Activated CD4-positive, alpha-beta T cell treated with anti-CD3 and anti-CD28 coated beads, Interleukin-2, amount 10 ng/mL, durations not matched to agents 7 days and 5 days (primary cell): ENCODE results near the gene HIVEP3. TPM values are rescaled to one million over a fixed set of nuclear protein-coding genes. Genes with fewer than 3 reads are reported as not detected.

ENCODE experiments used
- CTCF ChIA-PET: fragments of 350-600 bp; sonication (Branson Sonifier 250); formaldehyde crosslinking; loops from one replicate; lab custom pipeline; 2021; ENCODE audit warnings: antibody characterized with exemption; lab: Charles Lee
- POLR2A ChIA-PET: fragments of 350-600 bp; sonication (Branson Sonifier 250); formaldehyde crosslinking; loops from one replicate; lab custom pipeline; 2021; ENCODE audit warnings: antibody characterized with exemption; lab: Charles Lee
- DNase-seq: peaks from one replicate; pipeline ENCODE4 v3.0.0-alpha.2; 2020
- H3K27ac Mint-ChIP-seq: one replicate; pipeline ENCODE4 v1.8.0; 2021; ENCODE audit warnings: mild to moderate bottlenecking, moderate library complexity, mixed read lengths
- H3K27me3 Mint-ChIP-seq: one replicate; pipeline ENCODE4 v1.8.0; 2021; ENCODE audit warnings: mixed read lengths
- H3K36me3 Mint-ChIP-seq: one replicate; pipeline ENCODE4 v1.8.0; 2021; ENCODE audit warnings: low read depth, mixed read lengths
- H3K4me1 Mint-ChIP-seq: one replicate; pipeline ENCODE4 v1.8.0; 2021; ENCODE audit warnings: mixed read lengths
- H3K4me3 Mint-ChIP-seq: one replicate; pipeline ENCODE4 v1.8.0; 2021; ENCODE audit warnings: mild to moderate bottlenecking, moderate library complexity, mixed read lengths
- H3K9me3 Mint-ChIP-seq: one replicate; pipeline ENCODE4 v1.8.0; 2021; ENCODE audit warnings: mixed read lengths
- total RNA-seq, 2 experiments: library from RNA; stranded (reverse); gene quantifications; one replicate each; pipeline ENCODE4 v1.2.3, GENCODE V29; 2021

Gene HIVEP3
- total RNA-seq, 2 experiments from 2014 or later, result 18.4 to 21.5 TPM

DNA sequence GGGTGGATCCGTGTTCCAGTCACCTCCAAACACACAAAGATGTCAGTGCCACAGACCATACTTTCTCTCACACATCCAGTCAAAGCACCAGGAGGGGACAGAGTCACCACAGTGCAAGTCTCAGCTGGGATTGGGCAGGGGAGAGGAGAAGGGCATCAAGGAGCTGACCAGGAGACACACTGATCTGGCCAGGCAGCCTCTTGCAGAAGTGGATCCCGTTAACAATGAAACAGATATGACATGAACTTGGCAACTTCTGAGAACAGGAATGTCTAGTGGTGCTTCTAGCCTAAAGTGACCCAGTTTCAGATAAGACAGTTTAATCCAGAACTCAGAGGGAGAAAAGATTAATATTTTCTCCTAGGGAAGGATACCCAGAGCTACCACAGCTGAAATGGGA is 71.0 kb downstream of the HIVEP3 start:
- H3K9me3 Mint-ChIP-seq, result no peaks in the 10 kb centered on the region

DNA sequence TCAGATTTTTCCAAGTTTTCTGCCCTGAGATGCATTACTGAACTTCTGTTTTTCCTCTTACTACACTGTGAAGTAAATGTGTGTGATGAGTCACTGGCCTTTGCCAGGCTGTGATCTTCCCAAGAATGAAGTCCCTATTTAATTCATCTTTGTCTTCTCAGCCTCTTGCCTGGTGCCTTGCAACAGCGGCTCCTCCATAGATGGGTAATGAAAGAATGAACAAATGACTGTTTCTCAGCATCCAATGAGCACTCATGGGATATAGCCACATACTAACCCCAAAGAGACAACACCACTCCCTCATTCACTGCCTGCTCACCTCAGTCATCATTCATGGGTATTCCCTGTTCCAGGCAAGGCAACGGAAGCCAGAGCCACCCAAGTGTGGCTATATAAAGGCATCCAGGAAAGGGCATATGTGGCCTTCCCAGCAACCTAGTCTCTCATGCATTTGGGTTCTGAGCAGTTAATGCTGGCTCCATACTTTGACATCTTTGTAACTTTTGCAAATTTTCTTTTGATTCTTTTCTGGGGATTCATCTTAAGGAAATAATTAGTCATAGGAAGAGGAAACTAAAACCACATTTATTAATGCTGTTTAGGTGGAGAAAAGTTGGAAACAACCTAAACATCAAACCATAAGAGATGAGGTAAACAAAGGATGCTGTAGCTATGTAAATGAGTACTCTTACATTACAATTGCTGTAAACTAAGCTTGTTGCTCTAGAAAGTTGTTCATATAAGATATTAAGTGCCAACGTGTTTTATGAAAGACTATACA is 71.9 kb downstream of the HIVEP3 start:
- no peak for DNase-seq
- ChIA-PET CTCF (no interaction called here), POLR2A (no interaction called here)
- Mint-ChIP-seq H3K27ac (no peak overlapping the region), H3K9me3 (no peaks in the 10 kb centered on the region), H3K4me1 (peaks cover 25% of the 10 kb centered on the region), H3K36me3 (peaks cover 14% of the 10 kb centered on the region), H3K4me3 (no peak overlapping the region), H3K27me3 (no peaks in the 10 kb centered on the region)

More for the DNA sequence above, 71.0 kb downstream of the HIVEP3 start:
- H3K4me3 Mint-ChIP-seq, result no peak overlapping the region
- peaks cover 14% of the 10 kb centered on the region for H3K36me3 Mint-ChIP-seq
- no peak for DNase-seq
- peaks cover 25% of the 10 kb centered on the region for H3K4me1 Mint-ChIP-seq
- no peaks in the 10 kb centered on the region for H3K27me3 Mint-ChIP-seq
- POLR2A ChIA-PET, result no interaction called here
- CTCF ChIA-PET, result no interaction called here
- no peak overlapping the region for H3K27ac Mint-ChIP-seq

DNA sequence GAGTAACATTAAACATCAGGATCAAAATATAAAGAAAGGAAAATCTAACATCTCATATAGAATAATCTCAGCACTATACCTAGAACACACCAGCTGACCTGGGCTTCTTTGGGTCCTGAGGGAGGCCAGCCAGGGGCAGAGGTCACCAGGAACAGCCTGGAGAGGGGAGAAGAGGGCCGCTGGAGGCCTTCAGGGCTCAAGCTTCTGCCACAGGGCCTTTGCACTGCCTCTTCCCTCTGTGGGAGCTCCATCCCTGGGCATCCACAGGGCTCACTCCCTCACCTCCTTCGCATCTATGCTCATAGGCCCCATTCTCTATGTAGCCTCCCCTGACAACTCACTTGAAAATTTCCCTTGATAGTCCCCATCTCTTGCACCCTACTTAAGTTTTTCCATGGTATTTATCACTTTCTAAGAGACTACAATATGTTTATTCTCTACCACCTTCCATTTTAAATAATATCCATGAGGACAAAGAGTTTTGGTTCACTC is 73.9 kb downstream of the HIVEP3 start:
- no peaks in the 10 kb centered on the region for H3K27me3 Mint-ChIP-seq
- H3K27ac Mint-ChIP-seq, result no peak overlapping the region
- H3K4me3 Mint-ChIP-seq, result no peak overlapping the region
- DNase-seq, result no peak
- POLR2A ChIA-PET, result no interaction called here
- peaks cover 14% of the 10 kb centered on the region for H3K36me3 Mint-ChIP-seq
- no peaks in the 10 kb centered on the region for H3K9me3 Mint-ChIP-seq
- H3K4me1 Mint-ChIP-seq, result peaks cover 14% of the 10 kb centered on the region
- CTCF ChIA-PET, result no interaction called here

DNA sequence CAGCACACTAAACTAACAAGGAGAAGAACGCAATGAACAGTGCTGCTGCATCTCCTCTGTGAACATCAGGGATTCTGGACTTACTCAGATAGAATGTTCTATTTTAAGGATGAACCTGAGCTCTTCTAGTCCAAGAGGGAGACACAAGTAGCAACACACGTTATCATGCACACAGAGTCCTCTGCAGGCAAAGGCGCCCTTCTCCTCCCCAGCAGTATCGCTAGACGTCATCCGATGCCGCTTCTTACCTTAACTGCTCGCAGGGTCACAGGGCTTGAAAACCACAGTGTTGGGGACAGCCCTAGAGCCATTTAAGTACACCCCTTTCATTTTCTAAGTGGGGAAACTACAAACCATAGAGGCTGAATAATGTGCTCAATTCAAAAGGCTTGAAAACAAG is 74.5 kb downstream of the HIVEP3 start:
- H3K9me3 Mint-ChIP-seq, result no peaks in the 10 kb centered on the region
- H3K27me3 Mint-ChIP-seq, result no peaks in the 10 kb centered on the region
- DNase-seq, result no peak
- peaks cover 12% of the 10 kb centered on the region for H3K4me1 Mint-ChIP-seq
- no peak overlapping the region for H3K4me3 Mint-ChIP-seq
- H3K27ac Mint-ChIP-seq, result no peak overlapping the region
- CTCF ChIA-PET, result no interaction called here
- peaks cover 14% of the 10 kb centered on the region for H3K36me3 Mint-ChIP-seq
- POLR2A ChIA-PET, result no interaction called here

DNA sequence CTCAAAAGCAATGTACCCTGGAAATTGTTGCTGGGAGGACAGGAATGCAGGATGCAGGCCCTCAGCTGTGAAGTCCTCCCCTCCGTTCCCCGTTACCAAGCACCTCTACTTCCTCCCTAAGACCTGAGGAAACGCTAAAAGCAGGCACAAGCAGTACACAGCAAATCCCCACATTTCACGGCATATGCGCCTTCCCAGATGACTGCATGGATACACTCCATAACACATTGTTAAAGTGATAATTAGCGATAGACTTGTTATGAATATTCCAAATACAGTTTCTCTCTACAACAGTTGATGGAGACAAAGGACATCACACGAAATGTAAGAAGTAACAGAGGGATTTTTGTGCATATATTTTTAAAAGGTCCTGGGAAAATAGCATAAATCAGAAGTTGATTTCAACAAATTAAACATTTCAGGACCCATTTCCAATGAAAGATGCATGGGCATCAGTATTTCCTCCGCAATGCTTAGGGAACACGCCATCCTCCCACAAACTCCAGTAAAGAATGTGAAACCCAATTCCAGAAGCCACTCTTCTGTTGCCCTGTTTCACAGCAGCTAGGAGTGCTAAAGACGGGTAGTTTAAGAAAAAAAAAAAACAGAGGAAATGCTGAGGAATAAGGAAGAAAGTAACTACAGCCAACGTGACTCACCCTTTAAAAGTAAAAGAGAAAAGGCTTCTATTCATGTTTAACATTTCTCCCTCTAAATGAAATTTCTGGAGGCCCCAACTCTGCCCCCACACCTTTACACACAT is 75.5 kb downstream of the HIVEP3 start:
- peaks cover 12% of the 10 kb centered on the region for H3K36me3 Mint-ChIP-seq
- ChIA-PET CTCF (interaction anchor here (0.6 kb wide), 1 partner anchor 514 kb away, joined by 3 read pairs; no protein-coding TSS in a partner anchor), POLR2A (no interaction called here)
- peaks cover 12% of the 10 kb centered on the region for H3K4me1 Mint-ChIP-seq
- no peaks in the 10 kb centered on the region for H3K27me3 Mint-ChIP-seq
- no peak overlapping the region for H3K4me3 Mint-ChIP-seq
- no peak for DNase-seq
- H3K27ac Mint-ChIP-seq, result no peak overlapping the region
- no peaks in the 10 kb centered on the region for H3K9me3 Mint-ChIP-seq

DNA sequence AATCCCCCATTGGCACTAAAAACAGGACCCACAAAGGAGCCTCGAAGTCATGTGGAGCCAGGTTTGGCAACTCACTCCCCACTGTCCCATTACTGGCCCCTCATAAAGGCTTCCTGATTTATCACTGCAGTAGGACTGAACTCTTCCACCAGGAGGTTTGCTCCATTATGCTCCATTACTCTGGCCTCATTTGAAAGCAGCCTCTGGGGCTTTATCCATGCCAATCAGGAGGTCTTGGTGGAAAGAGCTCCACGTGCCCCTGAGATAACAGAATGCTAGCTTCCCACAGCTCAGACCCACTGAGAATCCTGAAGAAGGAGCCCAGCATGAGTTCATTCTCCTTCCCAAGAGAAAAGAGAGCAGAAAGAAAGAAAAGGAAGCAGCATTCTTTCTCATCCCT is 76.4 kb downstream of the HIVEP3 start:
- CTCF ChIA-PET, result interaction anchor here (0.6 kb wide), 1 partner anchor 513 kb away, joined by 3 read pairs; no protein-coding TSS in a partner anchor

DNA sequence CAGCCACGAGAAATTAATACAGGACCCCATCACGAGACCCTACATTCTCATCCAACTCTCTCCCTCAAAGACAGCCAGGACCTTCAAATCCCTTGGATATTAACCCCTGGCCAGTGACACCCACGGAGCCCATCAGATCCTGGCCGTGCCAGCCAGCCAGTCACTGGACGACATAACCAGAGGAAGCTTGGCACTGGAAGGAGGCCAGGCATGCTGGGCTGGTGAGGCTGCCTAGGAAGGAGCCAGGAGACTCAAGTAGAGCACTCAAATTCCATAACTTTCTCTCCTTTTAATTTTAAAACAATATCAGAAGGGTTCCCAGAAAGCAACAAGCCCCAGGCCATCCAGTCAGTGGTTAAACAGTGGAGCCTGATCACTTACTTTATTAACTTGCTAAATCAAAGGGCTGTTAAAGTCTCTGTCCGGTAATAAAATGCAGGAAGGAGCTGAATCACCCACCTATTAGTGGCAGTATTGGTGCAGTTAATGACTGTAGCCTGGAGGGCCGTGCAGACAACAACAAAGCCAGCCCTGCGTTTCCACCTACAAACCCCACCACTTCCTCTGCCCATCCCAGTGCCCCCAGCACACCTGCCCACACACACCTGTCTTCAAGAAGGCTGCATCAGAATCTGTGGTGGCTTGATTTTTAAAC is 78.0 kb downstream of the HIVEP3 start:
- ChIA-PET POLR2A (no interaction called here), CTCF (no interaction called here)
- no peaks in the 10 kb centered on the region for H3K27me3 Mint-ChIP-seq

More for the DNA sequence above, 76.4 kb downstream of the HIVEP3 start:
- H3K27ac Mint-ChIP-seq, result no peak overlapping the region
- no peaks in the 10 kb centered on the region for H3K27me3 Mint-ChIP-seq
- POLR2A ChIA-PET, result no interaction called here
- no peak for DNase-seq
- peaks cover 8% of the 10 kb centered on the region for H3K36me3 Mint-ChIP-seq
- H3K9me3 Mint-ChIP-seq, result no peaks in the 10 kb centered on the region
- no peak overlapping the region for H3K4me3 Mint-ChIP-seq
- H3K4me1 Mint-ChIP-seq, result peaks cover 12% of the 10 kb centered on the region

DNA sequence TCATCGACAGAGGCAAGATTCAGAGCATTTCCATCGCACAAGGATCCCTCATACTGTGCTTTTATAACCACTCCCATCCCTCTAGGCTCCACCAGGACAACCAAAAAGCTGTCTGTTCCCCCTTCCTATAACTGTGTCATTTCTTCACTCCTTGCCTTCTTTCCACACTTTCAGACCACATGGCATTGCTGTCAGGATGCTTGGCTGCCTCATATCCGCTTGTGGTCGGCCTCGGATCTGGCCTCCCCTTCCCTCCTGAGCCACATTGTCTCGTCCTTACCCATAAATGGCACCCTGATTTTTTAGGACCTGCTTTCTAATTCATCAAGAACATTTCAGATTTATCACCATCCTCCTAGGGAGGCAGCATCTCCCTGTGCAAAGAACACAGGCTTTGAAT is 80.5 kb downstream of the HIVEP3 start:
- Mint-ChIP-seq H3K4me3 (no peak overlapping the region), H3K27me3 (no peaks in the 10 kb centered on the region)
- POLR2A ChIA-PET, result no interaction called here

More for the DNA sequence above, 78.0 kb downstream of the HIVEP3 start:
- no peaks in the 10 kb centered on the region for H3K36me3 Mint-ChIP-seq
- DNase-seq, result no peak
- peaks cover 7% of the 10 kb centered on the region for H3K4me1 Mint-ChIP-seq
- H3K9me3 Mint-ChIP-seq, result no peaks in the 10 kb centered on the region
- H3K27ac Mint-ChIP-seq, result no peak overlapping the region
- no peak overlapping the region for H3K4me3 Mint-ChIP-seq

DNA sequence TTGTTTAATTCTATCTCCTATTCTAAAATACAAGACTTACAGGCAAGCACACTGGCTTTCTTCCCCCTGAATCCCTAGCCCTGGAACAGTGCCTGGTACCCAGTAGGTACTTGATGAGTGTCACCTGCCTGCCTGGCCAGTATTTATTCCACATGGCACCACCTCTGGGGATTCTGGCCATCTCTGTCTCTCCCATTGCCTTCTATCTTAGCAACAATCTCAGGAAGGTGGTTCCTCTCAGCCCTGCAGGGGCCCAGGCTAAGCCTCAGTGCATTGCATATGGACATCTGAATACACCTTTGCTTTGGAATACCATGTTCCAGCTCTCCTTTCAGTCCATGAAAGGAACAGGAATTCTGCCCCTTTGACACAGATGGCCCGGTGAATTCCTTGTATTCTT is 81.0 kb downstream of the HIVEP3 start:
- H3K27me3 Mint-ChIP-seq, result no peaks in the 10 kb centered on the region
- H3K4me3 Mint-ChIP-seq, result no peak overlapping the region
- no peaks in the 10 kb centered on the region for H3K9me3 Mint-ChIP-seq
- DNase-seq, result no peak
- peaks cover 5% of the 10 kb centered on the region for H3K4me1 Mint-ChIP-seq
- CTCF ChIA-PET, result no interaction called here
- no peak overlapping the region for H3K27ac Mint-ChIP-seq
- POLR2A ChIA-PET, result no interaction called here
- no peaks in the 10 kb centered on the region for H3K36me3 Mint-ChIP-seq

More for the DNA sequence above, 80.5 kb downstream of the HIVEP3 start:
- Mint-ChIP-seq H3K27ac (no peak overlapping the region), H3K9me3 (no peaks in the 10 kb centered on the region), H3K36me3 (no peaks in the 10 kb centered on the region), H3K4me1 (peaks cover 5% of the 10 kb centered on the region)
- no peak for DNase-seq
- CTCF ChIA-PET, result no interaction called here

DNA sequence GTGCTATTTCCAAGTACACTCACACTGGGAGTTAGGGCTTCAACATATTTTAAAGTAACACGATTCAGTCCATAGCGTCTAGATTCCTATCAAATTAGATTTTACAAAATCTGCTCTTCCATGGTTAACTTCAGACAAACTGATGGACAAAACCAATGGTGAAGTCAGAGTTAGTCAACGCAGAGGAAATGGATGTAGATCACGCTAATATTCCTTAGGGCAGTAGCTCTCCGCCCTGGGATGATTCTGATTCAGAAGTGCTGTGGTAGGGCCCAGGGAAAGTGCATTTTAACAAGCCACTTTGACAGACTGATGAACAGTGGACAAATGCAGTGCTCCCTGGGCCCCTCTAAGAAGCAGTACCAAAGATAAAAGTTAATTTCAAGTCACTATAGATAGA is 83.2 kb downstream of the HIVEP3 start:
- no peaks in the 10 kb centered on the region for H3K4me1 Mint-ChIP-seq
- no peaks in the 10 kb centered on the region for H3K9me3 Mint-ChIP-seq
- H3K36me3 Mint-ChIP-seq, result no peaks in the 10 kb centered on the region
- peaks cover 2% of the 10 kb centered on the region for H3K27me3 Mint-ChIP-seq
- ChIA-PET POLR2A (no interaction called here), CTCF (interaction anchor here (1.4 kb wide), 1 partner anchor 24 kb away, joined by 5 read pairs; no protein-coding TSS in a partner anchor)
- no peak for DNase-seq
- no peak overlapping the region for H3K4me3 Mint-ChIP-seq
- H3K27ac Mint-ChIP-seq, result no peak overlapping the region

DNA sequence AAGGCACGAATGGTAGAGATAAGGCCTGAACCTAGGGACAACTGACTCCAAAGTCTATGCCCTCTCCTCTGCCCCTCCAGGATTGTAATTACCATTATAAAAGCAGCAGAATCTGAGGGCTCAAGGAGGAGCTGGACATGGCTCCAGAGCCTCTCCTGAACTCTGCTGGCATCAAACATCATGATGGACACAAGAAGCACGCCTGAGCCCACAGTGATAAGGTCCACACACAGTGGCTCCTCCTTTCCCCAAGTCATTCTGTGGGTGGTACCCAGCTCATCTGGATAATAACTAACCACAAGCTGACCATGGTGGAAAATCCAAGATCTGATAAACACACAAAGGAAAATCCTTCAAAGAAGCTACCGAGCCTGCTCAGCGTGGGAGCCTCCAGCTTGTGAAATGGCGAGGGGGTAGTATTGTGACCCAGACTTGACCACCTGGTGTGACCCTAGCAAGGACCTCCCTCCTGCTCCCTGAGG is 85.2 kb downstream of the HIVEP3 start:
- Mint-ChIP-seq H3K36me3 (no peaks in the 10 kb centered on the region), H3K27me3 (peaks cover 2% of the 10 kb centered on the region), H3K27ac (no peak overlapping the region), H3K4me1 (no peaks in the 10 kb centered on the region), H3K4me3 (no peak overlapping the region), H3K9me3 (no peaks in the 10 kb centered on the region)
- DNase-seq, result no peak
- ChIA-PET CTCF (no interaction called here), POLR2A (no interaction called here)

DNA sequence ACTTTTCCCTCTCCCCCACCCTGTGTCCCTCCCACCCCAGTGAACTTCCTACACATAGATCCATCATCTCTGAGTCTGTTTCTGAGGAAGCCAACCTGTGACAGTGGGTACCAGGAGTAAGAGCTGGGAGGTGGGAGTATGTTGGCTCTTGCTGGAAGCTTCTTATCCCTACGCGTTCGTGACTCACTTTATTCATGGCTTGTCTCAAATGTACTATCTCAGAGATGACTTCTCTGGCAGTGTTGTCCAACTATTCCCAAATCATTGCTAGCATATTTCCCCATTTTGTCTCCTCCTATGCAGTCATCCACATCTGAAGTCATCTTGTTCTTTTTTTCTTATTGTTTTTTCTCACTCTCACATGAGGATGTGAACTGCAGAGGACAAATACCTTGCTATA is 88.0 kb downstream of the HIVEP3 start:
- H3K36me3 Mint-ChIP-seq, result no peaks in the 10 kb centered on the region
- H3K4me3 Mint-ChIP-seq, result no peak overlapping the region
- H3K4me1 Mint-ChIP-seq, result no peaks in the 10 kb centered on the region
- peaks cover 2% of the 10 kb centered on the region for H3K27me3 Mint-ChIP-seq
- ChIA-PET CTCF (no interaction called here), POLR2A (no interaction called here)
- H3K27ac Mint-ChIP-seq, result no peak overlapping the region
- no peaks in the 10 kb centered on the region for H3K9me3 Mint-ChIP-seq
- no peak for DNase-seq
